ENCODE data around the gene FKBP15. TPM values are rescaled to one million over a fixed set of nuclear protein-coding genes. Genes with fewer than 3 reads are reported as not detected.

FKBP15 gene
- total RNA-seq, 1 experiment from 2014 or later = 32.2 TPM

DNA sequence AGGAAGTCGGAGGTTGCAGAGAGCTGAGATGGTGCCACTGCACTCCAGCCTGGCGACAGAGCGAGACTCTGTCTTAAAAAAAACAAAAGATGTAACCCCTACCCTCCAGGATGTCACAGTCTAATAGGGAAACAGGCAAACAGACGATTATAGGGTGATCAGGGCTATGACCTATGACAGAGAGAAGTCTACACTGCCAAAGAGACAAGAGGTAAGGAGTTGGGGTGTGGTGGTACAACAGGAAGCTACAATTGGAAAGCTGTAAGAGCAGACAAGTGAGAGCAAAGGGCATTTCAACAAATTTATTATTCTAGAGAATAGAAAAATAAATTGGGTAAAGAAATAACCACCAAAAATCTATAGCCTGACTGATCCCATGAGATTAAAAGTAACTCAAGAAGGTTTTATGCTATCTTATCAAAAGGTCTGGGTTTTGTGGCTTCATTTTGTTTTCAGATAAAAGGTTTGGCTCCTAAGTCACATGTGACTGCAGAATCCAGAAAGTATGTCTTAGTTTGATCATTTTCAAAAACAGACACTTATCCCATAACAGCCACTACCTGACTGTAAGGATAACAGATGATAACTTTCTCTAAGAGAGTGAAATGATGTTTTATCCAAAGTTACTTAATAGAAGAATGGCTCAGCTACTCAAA, 47.0 kb upstream of the FKBP15 start:
- POLR2A ChIA-PET = no interaction called here
- BruUV-seq (replicated peaks) = no TSS peak
- CTCF ChIA-PET = no interaction called here
- intact Hi-C loops (cut with micrococcal nuclease) = no loop called here
- Mint-ChIP-seq H3K4me3 (ENCODE audit: unreplicated experiment) (no peak overlapping the region), H3K27me3 (ENCODE audit: insufficient read depth, unreplicated experiment) (no peaks in the 10 kb centered on the region), H3K27ac (ENCODE audit: low read depth, unreplicated experiment) (no peak overlapping the region), H3K4me1 (ENCODE audit: insufficient read depth, unreplicated experiment) (peaks cover 5% of the 10 kb centered on the region), H3K36me3 (ENCODE audit: insufficient read depth, unreplicated experiment) (peaks cover 67% of the 10 kb centered on the region), H3K9me3 (ENCODE audit: unreplicated experiment) (no peaks in the 10 kb centered on the region)
- TF ChIP-seq, protein P1, sequence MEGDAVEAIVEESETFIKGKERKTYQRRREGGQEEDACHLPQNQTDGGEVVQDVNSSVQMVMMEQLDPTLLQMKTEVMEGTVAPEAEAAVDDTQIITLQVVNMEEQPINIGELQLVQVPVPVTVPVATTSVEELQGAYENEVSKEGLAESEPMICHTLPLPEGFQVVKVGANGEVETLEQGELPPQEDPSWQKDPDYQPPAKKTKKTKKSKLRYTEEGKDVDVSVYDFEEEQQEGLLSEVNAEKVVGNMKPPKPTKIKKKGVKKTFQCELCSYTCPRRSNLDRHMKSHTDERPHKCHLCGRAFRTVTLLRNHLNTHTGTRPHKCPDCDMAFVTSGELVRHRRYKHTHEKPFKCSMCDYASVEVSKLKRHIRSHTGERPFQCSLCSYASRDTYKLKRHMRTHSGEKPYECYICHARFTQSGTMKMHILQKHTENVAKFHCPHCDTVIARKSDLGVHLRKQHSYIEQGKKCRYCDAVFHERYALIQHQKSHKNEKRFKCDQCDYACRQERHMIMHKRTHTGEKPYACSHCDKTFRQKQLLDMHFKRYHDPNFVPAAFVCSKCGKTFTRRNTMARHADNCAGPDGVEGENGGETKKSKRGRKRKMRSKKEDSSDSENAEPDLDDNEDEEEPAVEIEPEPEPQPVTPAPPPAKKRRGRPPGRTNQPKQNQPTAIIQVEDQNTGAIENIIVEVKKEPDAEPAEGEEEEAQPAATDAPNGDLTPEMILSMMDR (IDR thresholded peaks at IDR 0.05; ENCODE audit: unreplicated experiment) = no peak
- DNase-seq (ENCODE audit: unreplicated experiment) = no peak

DNA sequence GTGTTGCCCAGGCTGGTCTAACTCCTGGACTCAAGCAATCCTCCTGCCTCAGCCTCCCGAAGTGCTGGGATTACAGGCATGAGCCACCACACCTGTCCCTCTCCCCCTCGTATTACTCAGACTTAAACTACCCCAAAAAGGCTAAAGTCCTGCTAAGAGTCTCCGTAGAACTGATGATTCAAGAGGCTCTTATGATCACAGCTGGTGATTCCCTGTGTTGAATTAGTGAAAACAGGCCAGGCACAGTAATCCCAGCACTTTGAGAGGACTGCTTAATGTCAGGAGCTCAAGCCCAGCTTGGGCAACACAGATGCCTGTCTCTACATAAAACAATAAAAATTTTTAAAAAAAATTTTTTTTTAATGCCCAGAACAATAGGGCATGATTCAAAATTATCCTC, 45.1 kb upstream of the FKBP15 start:
- TF ChIP-seq, protein P1 (IDR thresholded peaks at IDR 0.05; ENCODE audit: unreplicated experiment) = no peak
- Mint-ChIP-seq H3K4me1 (ENCODE audit: insufficient read depth, unreplicated experiment) (peaks cover 5% of the 10 kb centered on the region), H3K27me3 (ENCODE audit: insufficient read depth, unreplicated experiment) (no peaks in the 10 kb centered on the region), H3K4me3 (ENCODE audit: unreplicated experiment) (no peak overlapping the region), H3K9me3 (ENCODE audit: unreplicated experiment) (no peaks in the 10 kb centered on the region), H3K36me3 (ENCODE audit: insufficient read depth, unreplicated experiment) (peaks cover 61% of the 10 kb centered on the region), H3K27ac (ENCODE audit: low read depth, unreplicated experiment) (no peak overlapping the region)
- intact Hi-C loops (cut with micrococcal nuclease) = no loop called here
- ChIA-PET CTCF (interaction anchor here (0.6 to 1.0 kb wide), 2 partner anchors 24 to 432 kb away, joined by 3 read pairs; no protein-coding TSS in a partner anchor), POLR2A (interaction anchor here (1.2 to 1.5 kb wide), 2 partner anchors 9 to 44 kb away, joined by 3 to 7 read pairs; partner anchors contain the start of genes CDC26, FKBP15, PRPF4 and SLC31A1)
- no peak for DNase-seq (ENCODE audit: unreplicated experiment)
- BruUV-seq (replicated peaks) = no TSS peak

DNA sequence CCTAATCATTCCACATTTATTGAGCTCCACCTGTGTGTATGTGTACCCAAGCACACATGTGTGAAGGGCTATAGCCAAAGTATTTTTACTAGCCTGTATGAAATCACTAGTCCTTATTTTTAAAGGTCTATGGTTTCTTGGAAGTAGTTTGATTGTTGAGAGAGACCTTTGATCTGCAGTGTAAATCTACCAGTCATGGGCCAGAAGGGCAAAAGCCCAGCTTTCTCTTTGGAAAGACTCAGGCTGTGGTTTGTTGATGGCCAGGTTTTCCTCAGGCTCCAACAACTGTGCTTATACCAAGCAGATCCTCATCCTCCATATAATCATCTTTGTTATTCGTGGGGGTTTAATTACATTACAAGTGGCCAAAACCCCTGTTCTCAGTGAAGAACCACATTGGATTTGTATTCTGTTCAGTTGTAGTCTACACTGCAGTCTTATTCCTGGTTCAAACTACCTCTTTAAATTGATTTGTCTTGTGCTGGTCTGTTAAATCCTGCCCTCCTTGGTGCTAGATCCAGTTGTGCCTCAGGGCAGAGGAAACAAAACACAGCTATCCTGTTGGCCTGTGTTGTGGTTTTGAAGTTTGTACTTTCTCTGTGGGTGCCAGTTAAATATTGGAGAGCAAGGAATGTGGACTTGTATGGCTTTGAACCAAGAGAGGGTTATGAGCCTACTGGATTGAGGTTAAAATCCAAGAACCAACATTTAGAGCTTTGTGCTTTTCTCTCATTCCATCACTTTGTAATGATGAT, 41.0 kb upstream of the FKBP15 start:
- DNase-seq (ENCODE audit: unreplicated experiment) = no peak
- no peaks in the 10 kb centered on the region for H3K9me3 Mint-ChIP-seq (ENCODE audit: unreplicated experiment)
- H3K27ac Mint-ChIP-seq (ENCODE audit: low read depth, unreplicated experiment) = no peak overlapping the region
- no TSS peak for BruUV-seq (replicated peaks)
- ChIA-PET POLR2A (interaction anchor here (2.0 kb wide), 1 partner anchor 13 kb away, joined by 9 read pairs; the partner anchor contains the start of genes CDC26 and PRPF4), CTCF (interaction anchor here (1.3 to 2.3 kb wide), 3 partner anchors 12 to 24 kb away, joined by 3 to 5 read pairs (median 4); no protein-coding TSS in a partner anchor)
- TF ChIP-seq, protein P1 (IDR thresholded peaks at IDR 0.05; ENCODE audit: unreplicated experiment) = no peak
- H3K4me3 Mint-ChIP-seq (ENCODE audit: unreplicated experiment) = no peak overlapping the region
- H3K36me3 Mint-ChIP-seq (ENCODE audit: insufficient read depth, unreplicated experiment) = peaks cover 70% of the 10 kb centered on the region
- no peaks in the 10 kb centered on the region for H3K4me1 Mint-ChIP-seq (ENCODE audit: insufficient read depth, unreplicated experiment)
- no peaks in the 10 kb centered on the region for H3K27me3 Mint-ChIP-seq (ENCODE audit: insufficient read depth, unreplicated experiment)
- intact Hi-C loops (cut with micrococcal nuclease) = no loop called here

DNA sequence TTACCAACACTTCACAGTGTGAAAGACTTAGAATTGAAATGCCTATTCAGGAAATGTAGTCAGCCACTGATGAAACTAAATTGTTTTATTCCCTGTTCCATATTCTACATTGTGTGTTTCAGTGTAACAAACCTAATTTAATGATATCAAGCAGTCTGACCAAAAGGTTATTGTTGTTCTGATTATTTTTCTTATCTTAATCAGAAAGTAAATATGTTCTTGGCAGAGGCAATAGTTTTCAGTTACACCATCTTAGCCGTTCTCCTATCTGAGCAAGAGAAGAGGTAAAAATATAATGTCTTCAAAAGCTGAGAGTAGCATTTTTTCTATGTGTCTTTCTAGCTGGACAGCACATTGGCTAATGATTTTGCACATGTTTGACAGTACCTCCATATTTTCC, 37.2 kb upstream of the FKBP15 start:
- no peaks in the 10 kb centered on the region for H3K9me3 Mint-ChIP-seq (ENCODE audit: unreplicated experiment)
- TF ChIP-seq, protein P1 (IDR thresholded peaks at IDR 0.05; ENCODE audit: unreplicated experiment) = no peak
- CTCF ChIA-PET = interaction anchor here (1.0 to 1.9 kb wide), 2 partner anchors 16 to 397 kb away, joined by 3 to 8 read pairs; partner anchors contain the start of gene CDC26
- H3K4me1 Mint-ChIP-seq (ENCODE audit: insufficient read depth, unreplicated experiment) = no peaks in the 10 kb centered on the region
- intact Hi-C loops (cut with micrococcal nuclease) = no loop called here
- no peak overlapping the region for H3K4me3 Mint-ChIP-seq (ENCODE audit: unreplicated experiment)
- no TSS peak for BruUV-seq (replicated peaks)
- DNase-seq (ENCODE audit: unreplicated experiment) = no peak
- H3K27ac Mint-ChIP-seq (ENCODE audit: low read depth, unreplicated experiment) = no peak overlapping the region
- H3K27me3 Mint-ChIP-seq (ENCODE audit: insufficient read depth, unreplicated experiment) = no peaks in the 10 kb centered on the region
- POLR2A ChIA-PET = interaction anchor here (0.6 kb wide), 1 partner anchor 37 kb away, joined by 4 read pairs; the partner anchor contains the start of genes FKBP15 and SLC31A1
- peaks cover 55% of the 10 kb centered on the region for H3K36me3 Mint-ChIP-seq (ENCODE audit: insufficient read depth, unreplicated experiment)
